NCI-H446 (cell line): Measurements from ENCODE around the gene CFTR.
"Not testable (repeated sequence)": the region's sequence is repeated elsewhere in the genome, so short reads cannot be mapped to it uniquely, and the experiment has no call there.

Source experiments
- DNase-seq, 2 experiments: peaks; one replicate each; lab custom pipeline; 2025; lab: John Stamatoyannopoulos, UW

CFTR gene

GRCh38 chr7:117479225-117480054 is at the start of gene CFTR:
Gene CFTR (plus strand): TSS chr7:117480025. CDS start chr7:117480095, 70 bp downstream.
- no peak for DNase-seq

GRCh38 chr7:117435475-117436043 is 44.3 kb upstream of the CFTR start:
- DNase-seq = no peak

- no peak for DNase-seq
Measured at GRCh38 chr7:117444646-117445045, 35.2 kb upstream of the CFTR start.

DNA sequence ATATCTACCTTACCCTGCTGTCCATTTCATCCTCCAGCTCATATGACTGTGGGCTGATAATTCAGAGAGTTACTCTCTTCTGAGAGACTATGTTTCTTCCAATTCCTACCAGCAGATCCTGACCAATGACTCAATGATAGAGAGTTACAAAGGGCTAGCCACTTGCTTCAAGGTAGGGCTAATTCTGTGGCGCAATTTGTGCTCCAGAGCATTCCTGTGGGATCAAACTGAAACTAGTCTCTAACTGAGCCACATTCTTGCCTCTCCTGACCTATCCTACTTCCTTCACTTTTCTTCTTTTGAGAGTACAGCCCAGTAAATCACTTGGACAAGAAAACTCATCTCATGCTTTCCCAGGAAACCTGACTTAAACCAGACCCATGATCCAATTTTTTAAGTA is 34.6 kb upstream of the CFTR start:
- no peak for DNase-seq

- no peak for DNase-seq
Measured at GRCh38 chr7:117446220-117446815, 33.5 kb upstream of the CFTR start.

GRCh38 chr7:117448655-117449054 is 31.2 kb upstream of the CFTR start:
- DNase-seq = no peak

GRCh38 chr7:117458977-117459583 is 20.7 kb upstream of the CFTR start:
- no peak for DNase-seq

DNA sequence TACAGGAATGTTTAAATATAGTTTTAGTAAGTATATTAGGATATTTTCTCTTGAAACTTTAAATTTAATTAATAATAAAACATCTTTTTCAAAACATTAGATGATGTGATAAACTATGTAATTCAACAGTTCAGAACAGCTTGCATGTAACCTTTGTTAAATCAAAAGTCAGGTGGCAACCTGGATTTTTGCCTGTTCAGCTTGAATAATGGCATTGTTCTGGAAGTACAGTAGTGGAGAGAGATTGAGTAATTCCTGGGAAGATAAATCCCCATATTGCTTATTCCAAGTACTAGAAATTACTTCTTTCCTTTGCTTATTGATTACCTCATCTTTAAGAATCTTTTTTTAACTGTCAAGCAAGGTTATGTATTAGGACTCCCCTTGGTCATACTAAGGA is 20.1 kb upstream of the CFTR start:
- DNase-seq = no peak

DNA sequence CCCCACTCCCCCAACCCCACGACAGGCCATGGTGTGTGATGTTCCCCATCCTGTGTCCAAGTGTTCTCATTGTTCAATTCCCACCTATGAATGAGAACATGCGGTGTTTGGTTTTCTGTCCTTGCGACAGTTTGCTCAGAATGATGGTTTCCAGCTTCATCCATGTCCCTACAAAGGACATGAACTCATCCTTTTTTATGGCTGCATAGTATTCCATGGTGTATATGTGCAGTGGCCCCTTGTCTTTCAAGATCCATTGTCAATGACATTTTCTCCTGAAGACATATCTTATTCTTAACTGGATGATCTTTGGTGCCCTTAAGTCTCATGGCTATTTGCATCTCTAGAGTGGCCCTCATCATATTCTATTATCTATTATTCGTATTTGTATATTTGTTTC is 19.0 kb upstream of the CFTR start:
- DNase-seq = not testable (repeated sequence)

DNA sequence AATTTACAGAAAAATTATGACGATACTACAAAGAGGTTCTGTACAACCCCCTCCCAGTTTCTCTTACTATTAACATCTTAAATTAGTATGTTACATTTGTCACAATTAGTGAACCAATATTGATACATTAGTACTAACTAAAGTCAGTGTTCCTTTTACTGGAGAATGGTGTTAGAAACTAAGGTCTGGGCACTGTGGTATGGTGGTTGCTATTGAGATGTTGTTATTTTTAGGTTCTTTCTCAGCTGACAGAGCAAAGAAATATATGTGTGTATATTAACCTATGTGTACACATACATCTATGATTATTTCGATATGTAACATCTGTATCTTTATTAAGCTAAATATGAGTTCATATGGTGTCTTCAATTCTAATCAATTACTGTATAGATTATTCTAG is 11.7 kb upstream of the CFTR start:
- no peak for DNase-seq

DNA sequence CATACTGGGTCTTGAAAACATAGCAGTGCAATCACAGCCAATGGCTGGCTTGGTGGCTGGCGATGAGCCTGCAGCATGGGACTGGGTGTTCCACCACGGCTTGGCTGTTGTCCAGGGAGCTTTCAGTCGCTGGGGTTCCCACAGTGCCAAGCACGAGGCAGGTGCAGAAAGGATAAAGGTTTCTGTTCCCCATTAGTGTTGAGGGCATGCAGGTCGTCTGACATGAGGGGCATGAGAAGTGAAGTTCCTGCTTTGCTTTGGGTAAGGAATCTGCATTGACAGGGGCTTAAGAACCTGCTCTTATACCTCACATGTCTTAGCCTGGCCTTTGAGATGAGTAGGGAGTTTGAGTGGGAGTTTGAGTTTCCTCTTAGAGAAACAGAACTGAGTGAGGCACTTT is 9.0 kb upstream of the CFTR start:
- no peak for DNase-seq

DNA sequence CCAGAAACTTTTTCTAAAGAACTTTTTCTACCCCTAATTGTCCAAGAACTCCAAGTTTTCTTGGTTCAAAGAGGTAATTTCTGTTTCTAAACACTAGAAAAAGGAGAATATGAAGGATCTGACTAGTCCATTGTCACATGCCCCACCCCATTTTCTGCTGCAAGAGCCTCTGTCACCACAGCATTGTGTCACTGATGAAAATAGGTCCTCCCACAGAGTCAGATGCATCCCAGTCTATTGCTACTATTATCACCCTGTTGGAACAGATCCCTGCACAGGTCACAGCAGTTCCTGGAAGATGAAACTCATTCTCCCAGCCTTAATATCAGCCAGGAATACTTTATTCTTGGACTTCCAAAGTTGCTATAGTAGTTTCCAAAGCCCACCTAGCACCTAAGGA is 7.5 kb upstream of the CFTR start:
- DNase-seq = no peak

DNA sequence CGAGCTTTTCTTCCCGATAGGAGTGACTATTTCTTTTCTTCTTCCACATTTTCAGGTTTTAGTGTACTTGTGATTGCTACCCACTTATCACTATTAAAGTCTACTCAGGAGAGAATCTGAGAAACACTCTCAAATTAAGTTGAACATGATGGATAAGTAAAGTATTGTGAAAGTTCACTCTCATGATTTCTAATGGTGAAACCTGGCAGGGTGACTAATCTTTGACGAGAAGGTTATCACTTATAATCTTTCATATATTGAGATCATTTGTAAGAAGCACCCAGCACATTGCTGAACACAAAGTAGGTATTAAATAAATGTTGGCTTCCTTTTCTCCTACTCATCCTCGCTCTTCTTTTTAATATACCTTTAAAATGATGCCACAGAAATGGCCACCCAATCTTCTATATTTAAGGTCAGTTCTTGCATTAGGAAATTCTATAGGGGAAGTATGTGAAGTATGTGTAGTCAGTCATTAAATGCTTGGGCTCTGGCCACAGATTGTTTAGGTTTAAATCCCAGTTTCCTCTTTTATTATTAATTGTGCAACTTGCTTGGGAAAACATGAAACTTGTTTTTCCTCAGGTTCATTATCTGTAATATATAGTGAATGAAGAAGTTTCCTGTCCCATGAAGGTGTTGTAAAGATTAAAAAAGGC is 3.1 kb upstream of the CFTR start:
- DNase-seq = no peak

- DNase-seq = no peak
Measured at GRCh38 chr7:117478836-117479224, 995 bp upstream of the CFTR start.

DNA sequence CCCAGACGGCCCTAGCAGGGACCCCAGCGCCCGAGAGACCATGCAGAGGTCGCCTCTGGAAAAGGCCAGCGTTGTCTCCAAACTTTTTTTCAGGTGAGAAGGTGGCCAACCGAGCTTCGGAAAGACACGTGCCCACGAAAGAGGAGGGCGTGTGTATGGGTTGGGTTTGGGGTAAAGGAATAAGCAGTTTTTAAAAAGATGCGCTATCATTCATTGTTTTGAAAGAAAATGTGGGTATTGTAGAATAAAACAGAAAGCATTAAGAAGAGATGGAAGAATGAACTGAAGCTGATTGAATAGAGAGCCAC is 184 bp downstream of the CFTR start:
- no peak for DNase-seq

DNA sequence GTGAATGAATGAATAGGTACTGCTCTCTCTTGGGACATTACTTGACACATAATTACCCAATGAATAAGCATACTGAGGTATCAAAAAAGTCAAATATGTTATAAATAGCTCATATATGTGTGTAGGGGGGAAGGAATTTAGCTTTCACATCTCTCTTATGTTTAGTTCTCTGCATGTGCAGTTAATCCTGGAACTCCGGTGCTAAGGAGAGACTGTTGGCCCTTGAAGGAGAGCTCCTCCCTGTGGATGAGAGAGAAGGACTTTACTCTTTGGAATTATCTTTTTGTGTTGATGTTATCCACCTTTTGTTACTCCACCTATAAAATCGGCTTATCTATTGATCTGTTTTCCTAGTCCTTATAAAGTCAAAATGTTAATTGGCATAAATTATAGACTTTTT is 1.2 kb downstream of the CFTR start:
- DNase-seq = no peak

GRCh38 chr7:117485118-117485620 is 5.3 kb downstream of the CFTR start:
- no peak for DNase-seq

DNA sequence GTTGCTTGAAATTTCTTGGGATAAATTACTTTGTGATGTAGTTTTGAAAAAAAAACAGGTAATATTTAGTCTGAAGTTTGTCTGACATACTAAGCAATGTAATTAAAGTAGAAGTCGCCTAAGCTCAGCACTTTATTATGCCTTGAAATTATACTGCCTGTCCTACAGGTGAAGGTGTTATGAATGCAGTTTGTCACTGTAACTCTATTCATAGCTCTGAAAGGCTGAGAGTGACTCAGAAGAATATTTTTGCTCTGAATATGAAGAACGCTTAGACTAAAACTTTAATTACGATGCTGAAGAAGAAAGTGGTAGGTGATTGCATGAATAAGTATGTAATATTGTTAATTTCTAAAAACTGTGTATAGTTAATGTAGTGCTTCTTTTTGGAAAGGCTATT is 9.2 kb downstream of the CFTR start:
- DNase-seq = no peak

DNA sequence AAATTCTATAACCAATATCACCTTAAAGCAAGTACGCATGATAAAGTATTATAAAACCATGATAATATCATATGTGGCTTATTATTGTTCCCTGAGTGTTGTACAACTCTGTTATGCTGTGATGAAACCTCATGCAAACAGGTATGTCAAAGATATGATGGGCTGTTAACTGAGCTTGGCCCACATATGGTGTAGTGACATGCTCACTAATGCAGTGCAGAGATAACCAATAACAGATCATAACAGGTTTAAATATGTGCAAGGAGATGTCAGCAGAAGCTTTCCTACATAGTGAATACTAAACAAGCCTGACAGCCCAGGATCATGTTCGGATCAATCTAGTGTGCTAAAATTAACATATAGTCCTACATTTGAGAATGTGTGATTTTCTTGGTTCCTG is 9.6 kb downstream of the CFTR start:
- DNase-seq = no peak

DNA sequence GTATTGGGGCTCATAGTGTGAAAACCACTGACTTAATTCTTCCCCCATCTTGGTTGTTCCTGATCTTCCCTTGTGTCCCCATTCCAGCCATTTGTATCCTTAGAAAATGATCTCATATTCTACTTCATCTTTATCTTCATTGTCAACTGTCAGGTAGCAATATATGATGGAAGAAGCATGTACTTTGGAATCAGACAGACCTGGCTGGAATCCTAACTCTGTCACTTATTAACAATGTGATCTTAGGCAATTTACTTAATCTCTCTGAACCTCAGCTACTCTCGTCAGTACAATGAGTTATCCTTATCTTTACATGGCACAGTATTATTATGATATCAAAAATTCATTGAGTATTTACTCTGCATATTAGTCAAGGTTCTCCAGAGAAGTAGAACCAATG is 10.1 kb downstream of the CFTR start:
- DNase-seq = no peak

DNA sequence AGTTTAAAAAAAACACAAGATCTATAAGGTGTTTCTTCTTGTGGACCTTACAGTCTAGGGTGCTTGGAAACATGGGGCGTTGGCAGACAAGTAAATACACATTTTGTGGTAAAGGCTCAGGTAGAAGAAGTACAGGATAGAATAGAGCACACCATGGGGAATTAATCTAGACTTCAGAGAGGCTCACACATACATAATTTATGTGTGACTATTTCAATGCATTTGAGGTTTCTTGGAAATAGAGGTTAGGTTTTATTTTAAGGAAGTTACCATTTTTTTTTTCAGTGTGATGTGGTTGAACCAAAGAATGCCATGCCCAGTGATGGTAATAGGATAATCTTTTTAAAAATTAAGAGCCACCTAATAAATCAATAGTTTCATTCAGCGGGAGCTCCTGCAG is 12.8 kb downstream of the CFTR start:
- DNase-seq = no peak

DNA sequence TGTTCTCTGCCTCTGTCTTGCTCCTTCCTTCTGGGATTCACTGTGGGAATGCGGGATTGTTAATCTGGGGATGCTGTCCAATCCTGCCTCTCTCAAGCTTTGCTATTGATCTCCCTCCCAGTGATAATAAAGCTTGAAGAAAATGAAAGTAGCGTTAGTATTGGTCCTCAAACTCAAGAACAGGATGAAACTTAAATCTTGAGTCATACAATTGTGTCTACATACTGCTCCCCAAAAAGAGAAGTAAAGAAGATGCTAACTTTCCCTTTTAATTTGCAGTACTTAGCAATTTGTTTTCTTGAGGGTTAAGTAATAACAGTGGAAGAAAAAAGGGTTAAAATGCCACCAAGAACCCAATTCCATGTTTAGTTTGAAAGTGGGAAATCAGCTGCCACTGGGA is 13.6 kb downstream of the CFTR start:
- DNase-seq = no peak

GRCh38 chr7:117495308-117495707 is 15.5 kb downstream of the CFTR start:
- no peak for DNase-seq
